ENCODE measurements around the gene SERGEF.
A peak's percentile ranks its signal among the peaks of the same experiment; 100 is the strongest.

Gene SERGEF

DNA sequence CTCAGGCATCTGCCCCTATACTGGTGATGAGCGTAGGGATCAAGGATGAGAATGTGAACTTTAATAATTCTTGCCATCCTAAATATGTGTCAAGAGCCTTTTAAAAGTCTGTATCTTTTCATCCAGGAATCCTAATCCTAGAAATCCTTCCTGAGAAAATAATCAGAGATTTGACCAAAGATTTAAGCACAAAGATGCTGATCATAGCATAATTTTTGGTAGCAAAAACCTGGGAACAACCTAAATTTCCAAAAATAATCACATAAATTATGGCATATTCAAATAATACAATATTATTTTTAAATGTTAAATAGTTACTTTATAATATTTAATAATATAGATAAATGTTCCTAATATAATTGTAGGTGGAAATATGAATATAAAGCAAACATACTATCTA, 76.1 kb downstream of the SERGEF start:
- DNase-seq (ENCODE audit: low read depth) = no peak
- H3K4me3 ChIP-seq (ENCODE audit: low read length) = no peak overlapping the region
- TF ChIP-seq, protein P1, sequence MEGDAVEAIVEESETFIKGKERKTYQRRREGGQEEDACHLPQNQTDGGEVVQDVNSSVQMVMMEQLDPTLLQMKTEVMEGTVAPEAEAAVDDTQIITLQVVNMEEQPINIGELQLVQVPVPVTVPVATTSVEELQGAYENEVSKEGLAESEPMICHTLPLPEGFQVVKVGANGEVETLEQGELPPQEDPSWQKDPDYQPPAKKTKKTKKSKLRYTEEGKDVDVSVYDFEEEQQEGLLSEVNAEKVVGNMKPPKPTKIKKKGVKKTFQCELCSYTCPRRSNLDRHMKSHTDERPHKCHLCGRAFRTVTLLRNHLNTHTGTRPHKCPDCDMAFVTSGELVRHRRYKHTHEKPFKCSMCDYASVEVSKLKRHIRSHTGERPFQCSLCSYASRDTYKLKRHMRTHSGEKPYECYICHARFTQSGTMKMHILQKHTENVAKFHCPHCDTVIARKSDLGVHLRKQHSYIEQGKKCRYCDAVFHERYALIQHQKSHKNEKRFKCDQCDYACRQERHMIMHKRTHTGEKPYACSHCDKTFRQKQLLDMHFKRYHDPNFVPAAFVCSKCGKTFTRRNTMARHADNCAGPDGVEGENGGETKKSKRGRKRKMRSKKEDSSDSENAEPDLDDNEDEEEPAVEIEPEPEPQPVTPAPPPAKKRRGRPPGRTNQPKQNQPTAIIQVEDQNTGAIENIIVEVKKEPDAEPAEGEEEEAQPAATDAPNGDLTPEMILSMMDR (conservative IDR thresholded peaks at IDR 0.05; ENCODE audit: low read depth, low read length) = no peak

DNA sequence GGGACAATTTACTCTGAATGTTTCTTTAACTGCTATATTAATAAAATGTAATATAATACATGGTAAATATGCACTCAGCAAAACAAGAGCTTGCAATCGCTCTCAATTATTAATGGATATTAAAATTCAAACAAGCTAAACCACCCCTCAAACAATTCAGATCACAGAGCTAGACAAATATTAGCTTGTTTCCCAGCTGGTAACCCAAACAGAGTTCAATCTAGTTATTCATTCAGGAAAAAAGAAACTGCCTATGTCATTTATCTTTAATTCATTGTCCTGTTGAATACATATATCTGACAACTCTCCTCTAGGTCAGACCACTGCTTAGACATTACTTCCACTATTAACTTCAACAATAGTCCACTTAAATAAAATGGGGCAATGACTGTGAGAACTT, 78.7 kb downstream of the SERGEF start:
- no peak overlapping the region for H3K4me3 ChIP-seq (ENCODE audit: low read length)
- no peak for DNase-seq (ENCODE audit: low read depth)
- TF ChIP-seq, protein P1 (conservative IDR thresholded peaks at IDR 0.05; ENCODE audit: low read depth, low read length) = no peak

DNA sequence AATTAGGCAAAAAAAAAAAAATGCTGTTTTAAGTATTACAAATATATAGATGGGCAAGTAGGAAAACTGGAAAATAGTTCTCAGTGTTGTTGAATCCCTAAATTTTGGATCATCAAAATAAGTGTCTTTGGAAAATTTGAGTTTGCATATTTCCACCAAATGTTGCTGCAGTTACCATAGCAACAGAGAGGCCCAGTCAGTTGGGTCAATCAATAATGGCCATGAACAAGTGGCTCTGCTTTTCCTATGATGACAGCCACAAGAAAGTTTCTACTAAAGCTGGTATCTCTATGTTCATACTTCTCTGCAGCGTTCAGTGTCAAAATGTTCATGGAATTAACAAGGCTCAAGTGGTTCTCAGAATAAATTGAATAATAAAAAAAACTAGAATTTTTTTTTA, 79.1 kb downstream of the SERGEF start:
- TF ChIP-seq, protein P1 (conservative IDR thresholded peaks at IDR 0.05; ENCODE audit: low read depth, low read length) = no peak
- no peak for DNase-seq (ENCODE audit: low read depth)
- no peak overlapping the region for H3K4me3 ChIP-seq (ENCODE audit: low read length)

DNA sequence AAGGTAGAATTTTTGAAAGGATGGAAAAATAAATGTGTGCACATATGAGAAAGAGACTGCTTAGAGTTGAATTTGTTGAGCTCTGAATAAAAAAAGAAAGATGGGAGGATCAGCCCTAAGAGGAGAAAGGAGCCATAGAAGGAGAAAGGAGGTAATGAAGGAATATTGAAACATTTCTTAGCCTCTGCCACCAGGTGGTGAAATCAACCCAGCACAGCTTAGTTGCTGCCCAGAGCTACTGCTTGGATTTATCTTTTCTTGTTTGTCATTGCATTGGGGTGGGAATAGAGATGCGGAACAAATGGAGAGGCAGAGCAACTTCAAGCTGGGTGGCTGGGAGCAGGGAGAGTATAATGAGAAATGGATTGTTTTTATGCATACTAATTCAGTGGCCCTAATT, 80.4 kb downstream of the SERGEF start:
- no peak for DNase-seq (ENCODE audit: low read depth)
- TF ChIP-seq, protein P1 (conservative IDR thresholded peaks at IDR 0.05; ENCODE audit: low read depth, low read length) = peak; percentile 9
- no peak overlapping the region for H3K4me3 ChIP-seq (ENCODE audit: low read length)

DNA sequence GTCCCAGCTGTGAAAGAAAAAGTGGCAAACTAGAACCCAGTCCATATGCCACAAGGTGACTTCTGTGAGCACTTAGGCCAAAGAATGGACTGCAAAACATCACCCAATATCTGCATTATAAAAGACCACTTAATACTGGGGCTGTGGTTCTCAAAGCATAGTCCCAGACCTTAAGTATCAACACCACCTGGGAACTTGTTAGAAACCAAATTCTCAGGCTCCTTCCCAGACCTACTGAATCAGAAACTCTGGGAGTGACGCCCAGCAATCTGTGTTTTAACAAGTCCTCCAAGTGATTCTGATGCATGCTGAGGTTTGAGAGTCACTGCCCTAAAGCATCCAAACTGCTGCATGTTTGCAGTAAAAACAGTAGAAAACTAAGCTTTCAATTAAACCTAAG, 81.3 kb downstream of the SERGEF start:
- no peak overlapping the region for H3K4me3 ChIP-seq (ENCODE audit: low read length)
- TF ChIP-seq, protein P1 (conservative IDR thresholded peaks at IDR 0.05; ENCODE audit: low read depth, low read length) = no peak
- DNase-seq (ENCODE audit: low read depth) = no peak

DNA sequence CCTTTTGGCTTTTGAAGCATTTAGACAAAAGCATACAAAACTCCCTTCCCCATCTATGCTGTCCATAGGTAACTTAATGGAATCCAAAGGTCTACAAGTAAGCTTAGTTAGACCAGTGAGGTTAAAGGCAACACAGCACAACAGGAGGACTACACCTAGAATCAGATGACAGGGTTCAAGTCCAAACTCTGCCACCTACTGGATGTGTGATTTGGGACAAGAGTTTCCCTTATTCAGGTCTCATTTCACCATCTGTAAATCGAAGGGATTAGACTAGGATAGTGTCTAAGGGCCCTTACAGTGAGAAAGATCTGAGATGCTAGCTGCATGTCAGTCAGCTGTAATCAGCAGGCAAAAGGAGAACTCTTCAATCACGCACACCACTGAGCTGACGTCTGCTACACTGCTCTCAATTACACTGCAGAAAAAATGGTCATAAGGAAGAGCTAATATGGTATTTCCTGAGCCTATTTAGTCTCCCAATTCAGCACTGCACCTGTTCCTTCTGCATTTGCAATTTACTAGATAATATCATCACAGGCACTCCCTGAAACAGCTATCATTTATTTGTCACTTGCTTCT, 82.2 kb downstream of the SERGEF start:
- TF ChIP-seq, protein P1 (conservative IDR thresholded peaks at IDR 0.05; ENCODE audit: low read depth, low read length) = no peak
- no peak overlapping the region for H3K4me3 ChIP-seq (ENCODE audit: low read length)
- DNase-seq (ENCODE audit: low read depth) = no peak

DNA sequence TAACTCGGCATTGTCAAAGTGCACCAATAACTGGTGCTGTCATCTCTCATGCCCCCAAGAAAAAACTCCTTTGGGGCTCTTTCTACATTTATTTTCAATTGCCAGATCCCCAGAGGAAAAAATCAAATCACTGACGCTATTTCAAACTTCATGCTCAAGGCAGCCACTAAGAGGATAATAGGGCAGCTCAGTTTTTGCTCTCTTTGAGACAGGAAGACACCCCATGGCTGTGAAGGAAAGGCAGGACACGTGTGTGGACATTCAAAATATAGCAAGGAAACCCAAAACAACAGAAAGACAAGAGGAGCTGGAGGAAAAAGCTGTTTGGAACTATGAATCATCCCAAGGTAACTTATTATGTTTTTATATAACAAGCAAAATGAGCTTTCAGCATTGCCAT, 83.7 kb downstream of the SERGEF start:
- DNase-seq (ENCODE audit: low read depth) = no peak
- H3K4me3 ChIP-seq (ENCODE audit: low read length) = no peak overlapping the region
- TF ChIP-seq, protein P1 (conservative IDR thresholded peaks at IDR 0.05; ENCODE audit: low read depth, low read length) = no peak
